ENCODE data around the gene C2CD5.

- no peak for TF ChIP-seq CTCF (IDR thresholded peaks at IDR 0.05; ENCODE audit: low read length)
- TF ChIP-seq EZH2 (optimal IDR thresholded peaks at IDR 0.05; ENCODE audit: low read depth, low read length) = no peak
- TF ChIP-seq EZH2phosphoT487 (IDR thresholded peaks at IDR 0.05; ENCODE audit: low read length) = no peak
Measured at GRCh38 chr12:22536971-22537544, 7.3 kb downstream of the C2CD5 start.
